GM19463 (cell line): Measurements from ENCODE around the gene CHDH.

Source experiments
- ATAC-seq: cut with Tn5 transposase; IDR thresholded peaks from one replicate; pipeline ENCODE4 v1.9.1; 2021; ENCODE audit warnings: mild to moderate bottlenecking, moderate library complexity; ENCODE audit not compliant: unreplicated experiment

Gene CHDH

DNA sequence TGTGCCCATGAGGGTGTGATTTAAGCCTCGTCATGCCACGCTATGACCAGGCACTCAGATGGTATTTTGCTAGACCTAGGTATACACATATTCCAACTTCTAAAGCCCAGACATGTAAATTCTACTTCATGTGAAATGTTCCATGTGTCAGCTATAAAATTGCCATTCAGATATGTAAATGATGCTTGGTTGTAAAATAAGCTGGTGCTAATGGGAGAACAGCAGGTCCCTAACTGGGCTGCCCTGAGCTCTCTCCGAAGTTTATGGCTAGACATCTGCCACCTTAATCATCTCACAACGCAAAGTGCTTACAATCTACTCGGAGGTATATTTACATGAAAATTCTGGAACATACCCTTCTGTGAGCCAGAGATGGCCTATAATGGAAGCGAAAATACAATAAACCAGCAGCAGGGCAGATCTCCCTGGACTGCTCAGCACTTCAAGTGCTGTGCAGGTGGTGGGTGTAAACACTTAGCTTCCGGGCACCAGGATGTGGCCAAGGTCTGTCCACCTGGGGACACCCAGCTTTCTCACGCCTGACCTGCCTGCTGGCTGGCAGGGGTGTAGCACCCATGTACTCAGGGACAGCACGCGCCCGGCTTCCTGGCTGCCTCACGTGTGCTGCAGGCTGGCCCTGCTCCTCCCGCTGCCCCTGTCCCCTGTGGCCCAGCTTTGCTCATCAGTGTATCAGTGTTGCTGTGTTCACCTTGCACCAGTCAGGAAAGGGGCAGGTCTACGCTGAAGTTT lies 82.0 kb downstream of the CHDH start:
- no peak for ATAC-seq

DNA sequence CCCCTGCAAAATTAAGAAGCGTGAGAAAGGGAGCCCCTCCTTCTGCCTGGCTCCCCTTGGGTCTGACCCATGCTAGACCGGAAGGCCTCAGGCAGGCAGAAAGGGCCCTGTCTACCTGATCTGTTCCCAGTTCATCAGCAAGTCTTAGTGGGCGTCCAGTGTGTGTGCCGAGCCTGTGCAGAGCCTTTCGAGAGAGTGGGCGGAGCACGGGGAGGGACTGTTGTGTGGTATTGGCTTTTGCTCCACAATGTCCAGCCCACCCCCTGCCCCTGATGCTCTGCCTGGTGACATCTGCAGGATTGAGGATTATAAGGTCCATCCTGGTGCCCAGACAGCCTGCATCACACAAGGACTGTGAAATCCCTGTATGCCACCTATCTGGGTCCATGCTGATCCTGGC lies 82.9 kb downstream of the CHDH start:
- no peak for ATAC-seq
